ENCODE measurements around the gene CA10. TPM values are rescaled to one million over a fixed set of nuclear protein-coding genes. Genes with fewer than 3 reads are reported as not detected.

Gene CA10
- total and polyA plus RNA-seq, 2 experiments from 2014 or later: 0.92 to 1.5 TPM

DNA sequence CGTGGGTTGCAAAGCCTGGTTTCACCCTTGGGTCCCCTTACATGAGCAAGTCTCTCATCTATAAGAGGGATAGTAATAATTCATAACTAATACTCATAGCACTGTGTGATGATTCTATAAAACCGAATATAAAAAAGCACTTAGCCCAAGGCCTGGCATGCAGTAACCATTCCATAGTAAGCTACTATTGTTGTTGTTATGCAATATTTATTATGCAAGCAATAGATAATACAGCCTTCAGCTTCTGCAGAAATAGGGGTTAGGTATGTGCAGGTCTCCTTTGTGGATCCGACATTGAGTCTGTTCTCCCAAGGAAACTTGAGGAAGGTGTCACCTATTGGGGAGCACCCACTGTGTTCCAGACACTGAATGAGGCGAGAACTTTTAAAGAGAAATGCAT is 497.1 kb downstream of the CA10 start:
- H3K27me3 ChIP-seq (ENCODE audit: insufficient read depth): no peaks in the 10 kb centered on the region
- Mint-ChIP-seq H3K4me1 (no peaks in the 10 kb centered on the region; the same call in 2 of the 3 replicates), H3K4me3 (no peak overlapping the region), H3K27ac (no peak overlapping the region), H3K27me3 (ENCODE audit: insufficient read depth, low read depth, poor library complexity) (no peaks in the 10 kb centered on the region), H3K9me3 (no peaks in the 10 kb centered on the region), H3K36me3 (ENCODE audit: low read depth) (no peaks in the 10 kb centered on the region)
- no peaks in the 10 kb centered on the region for H3K79me2 ChIP-seq (replicated peaks; ENCODE audit: insufficient read depth)
- H3K4me3 ChIP-seq: no peak overlapping the region
- no peaks in the 10 kb centered on the region for H3F3A ChIP-seq (replicated peaks; ENCODE audit: low read depth)
- DNase-seq (ENCODE audit: low spot score) (no peak), ATAC-seq (no peak)
- no peak overlapping the region for H3K27ac ChIP-seq (ENCODE audit: low read depth)
- TF ChIP-seq CREB1 (CRISPR knock-in tag; IDR thresholded peaks at IDR 0.05; ENCODE audit: low read depth) (no peak), ZNF114 (CRISPR knock-in tag; IDR thresholded peaks at IDR 0.05) (no peak), EZH2 (IDR thresholded peaks at IDR 0.05; ENCODE audit: low read depth, unreplicated experiment) (no peak), STAT1 (IDR thresholded peaks at IDR 0.05; ENCODE audit: unreplicated experiment) (no peak), JUNB (IDR thresholded peaks at IDR 0.05; ENCODE audit: unreplicated experiment) (no peak), POLR2AphosphoS5 (IDR thresholded peaks at IDR 0.05; ENCODE audit: low read depth) (no peak), NANOG (IDR thresholded peaks at IDR 0.05; ENCODE audit: borderline replicate concordance) (no peak), ZNF331 (CRISPR knock-in tag; IDR thresholded peaks at IDR 0.05; ENCODE audit: low read depth) (no peak), EZH2phosphoT487 (IDR thresholded peaks at IDR 0.05; ENCODE audit: unreplicated experiment) (no peak)
- TF ChIP-seq, protein P1, sequence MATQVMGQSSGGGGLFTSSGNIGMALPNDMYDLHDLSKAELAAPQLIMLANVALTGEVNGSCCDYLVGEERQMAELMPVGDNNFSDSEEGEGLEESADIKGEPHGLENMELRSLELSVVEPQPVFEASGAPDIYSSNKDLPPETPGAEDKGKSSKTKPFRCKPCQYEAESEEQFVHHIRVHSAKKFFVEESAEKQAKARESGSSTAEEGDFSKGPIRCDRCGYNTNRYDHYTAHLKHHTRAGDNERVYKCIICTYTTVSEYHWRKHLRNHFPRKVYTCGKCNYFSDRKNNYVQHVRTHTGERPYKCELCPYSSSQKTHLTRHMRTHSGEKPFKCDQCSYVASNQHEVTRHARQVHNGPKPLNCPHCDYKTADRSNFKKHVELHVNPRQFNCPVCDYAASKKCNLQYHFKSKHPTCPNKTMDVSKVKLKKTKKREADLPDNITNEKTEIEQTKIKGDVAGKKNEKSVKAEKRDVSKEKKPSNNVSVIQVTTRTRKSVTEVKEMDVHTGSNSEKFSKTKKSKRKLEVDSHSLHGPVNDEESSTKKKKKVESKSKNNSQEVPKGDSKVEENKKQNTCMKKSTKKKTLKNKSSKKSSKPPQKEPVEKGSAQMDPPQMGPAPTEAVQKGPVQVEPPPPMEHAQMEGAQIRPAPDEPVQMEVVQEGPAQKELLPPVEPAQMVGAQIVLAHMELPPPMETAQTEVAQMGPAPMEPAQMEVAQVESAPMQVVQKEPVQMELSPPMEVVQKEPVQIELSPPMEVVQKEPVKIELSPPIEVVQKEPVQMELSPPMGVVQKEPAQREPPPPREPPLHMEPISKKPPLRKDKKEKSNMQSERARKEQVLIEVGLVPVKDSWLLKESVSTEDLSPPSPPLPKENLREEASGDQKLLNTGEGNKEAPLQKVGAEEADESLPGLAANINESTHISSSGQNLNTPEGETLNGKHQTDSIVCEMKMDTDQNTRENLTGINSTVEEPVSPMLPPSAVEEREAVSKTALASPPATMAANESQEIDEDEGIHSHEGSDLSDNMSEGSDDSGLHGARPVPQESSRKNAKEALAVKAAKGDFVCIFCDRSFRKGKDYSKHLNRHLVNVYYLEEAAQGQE (IDR thresholded peaks at IDR 0.05; ENCODE audit: unreplicated experiment): no peak
- TF ChIP-seq, protein P2, sequence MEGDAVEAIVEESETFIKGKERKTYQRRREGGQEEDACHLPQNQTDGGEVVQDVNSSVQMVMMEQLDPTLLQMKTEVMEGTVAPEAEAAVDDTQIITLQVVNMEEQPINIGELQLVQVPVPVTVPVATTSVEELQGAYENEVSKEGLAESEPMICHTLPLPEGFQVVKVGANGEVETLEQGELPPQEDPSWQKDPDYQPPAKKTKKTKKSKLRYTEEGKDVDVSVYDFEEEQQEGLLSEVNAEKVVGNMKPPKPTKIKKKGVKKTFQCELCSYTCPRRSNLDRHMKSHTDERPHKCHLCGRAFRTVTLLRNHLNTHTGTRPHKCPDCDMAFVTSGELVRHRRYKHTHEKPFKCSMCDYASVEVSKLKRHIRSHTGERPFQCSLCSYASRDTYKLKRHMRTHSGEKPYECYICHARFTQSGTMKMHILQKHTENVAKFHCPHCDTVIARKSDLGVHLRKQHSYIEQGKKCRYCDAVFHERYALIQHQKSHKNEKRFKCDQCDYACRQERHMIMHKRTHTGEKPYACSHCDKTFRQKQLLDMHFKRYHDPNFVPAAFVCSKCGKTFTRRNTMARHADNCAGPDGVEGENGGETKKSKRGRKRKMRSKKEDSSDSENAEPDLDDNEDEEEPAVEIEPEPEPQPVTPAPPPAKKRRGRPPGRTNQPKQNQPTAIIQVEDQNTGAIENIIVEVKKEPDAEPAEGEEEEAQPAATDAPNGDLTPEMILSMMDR (conservative IDR thresholded peaks at IDR 0.05; ENCODE audit: low read depth in 2 of 2): no peak
- TF ChIP-seq, protein P3, sequence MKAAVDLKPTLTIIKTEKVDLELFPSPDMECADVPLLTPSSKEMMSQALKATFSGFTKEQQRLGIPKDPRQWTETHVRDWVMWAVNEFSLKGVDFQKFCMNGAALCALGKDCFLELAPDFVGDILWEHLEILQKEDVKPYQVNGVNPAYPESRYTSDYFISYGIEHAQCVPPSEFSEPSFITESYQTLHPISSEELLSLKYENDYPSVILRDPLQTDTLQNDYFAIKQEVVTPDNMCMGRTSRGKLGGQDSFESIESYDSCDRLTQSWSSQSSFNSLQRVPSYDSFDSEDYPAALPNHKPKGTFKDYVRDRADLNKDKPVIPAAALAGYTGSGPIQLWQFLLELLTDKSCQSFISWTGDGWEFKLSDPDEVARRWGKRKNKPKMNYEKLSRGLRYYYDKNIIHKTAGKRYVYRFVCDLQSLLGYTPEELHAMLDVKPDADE (IDR thresholded peaks at IDR 0.05): no peak
- TF ChIP-seq, protein P4, sequence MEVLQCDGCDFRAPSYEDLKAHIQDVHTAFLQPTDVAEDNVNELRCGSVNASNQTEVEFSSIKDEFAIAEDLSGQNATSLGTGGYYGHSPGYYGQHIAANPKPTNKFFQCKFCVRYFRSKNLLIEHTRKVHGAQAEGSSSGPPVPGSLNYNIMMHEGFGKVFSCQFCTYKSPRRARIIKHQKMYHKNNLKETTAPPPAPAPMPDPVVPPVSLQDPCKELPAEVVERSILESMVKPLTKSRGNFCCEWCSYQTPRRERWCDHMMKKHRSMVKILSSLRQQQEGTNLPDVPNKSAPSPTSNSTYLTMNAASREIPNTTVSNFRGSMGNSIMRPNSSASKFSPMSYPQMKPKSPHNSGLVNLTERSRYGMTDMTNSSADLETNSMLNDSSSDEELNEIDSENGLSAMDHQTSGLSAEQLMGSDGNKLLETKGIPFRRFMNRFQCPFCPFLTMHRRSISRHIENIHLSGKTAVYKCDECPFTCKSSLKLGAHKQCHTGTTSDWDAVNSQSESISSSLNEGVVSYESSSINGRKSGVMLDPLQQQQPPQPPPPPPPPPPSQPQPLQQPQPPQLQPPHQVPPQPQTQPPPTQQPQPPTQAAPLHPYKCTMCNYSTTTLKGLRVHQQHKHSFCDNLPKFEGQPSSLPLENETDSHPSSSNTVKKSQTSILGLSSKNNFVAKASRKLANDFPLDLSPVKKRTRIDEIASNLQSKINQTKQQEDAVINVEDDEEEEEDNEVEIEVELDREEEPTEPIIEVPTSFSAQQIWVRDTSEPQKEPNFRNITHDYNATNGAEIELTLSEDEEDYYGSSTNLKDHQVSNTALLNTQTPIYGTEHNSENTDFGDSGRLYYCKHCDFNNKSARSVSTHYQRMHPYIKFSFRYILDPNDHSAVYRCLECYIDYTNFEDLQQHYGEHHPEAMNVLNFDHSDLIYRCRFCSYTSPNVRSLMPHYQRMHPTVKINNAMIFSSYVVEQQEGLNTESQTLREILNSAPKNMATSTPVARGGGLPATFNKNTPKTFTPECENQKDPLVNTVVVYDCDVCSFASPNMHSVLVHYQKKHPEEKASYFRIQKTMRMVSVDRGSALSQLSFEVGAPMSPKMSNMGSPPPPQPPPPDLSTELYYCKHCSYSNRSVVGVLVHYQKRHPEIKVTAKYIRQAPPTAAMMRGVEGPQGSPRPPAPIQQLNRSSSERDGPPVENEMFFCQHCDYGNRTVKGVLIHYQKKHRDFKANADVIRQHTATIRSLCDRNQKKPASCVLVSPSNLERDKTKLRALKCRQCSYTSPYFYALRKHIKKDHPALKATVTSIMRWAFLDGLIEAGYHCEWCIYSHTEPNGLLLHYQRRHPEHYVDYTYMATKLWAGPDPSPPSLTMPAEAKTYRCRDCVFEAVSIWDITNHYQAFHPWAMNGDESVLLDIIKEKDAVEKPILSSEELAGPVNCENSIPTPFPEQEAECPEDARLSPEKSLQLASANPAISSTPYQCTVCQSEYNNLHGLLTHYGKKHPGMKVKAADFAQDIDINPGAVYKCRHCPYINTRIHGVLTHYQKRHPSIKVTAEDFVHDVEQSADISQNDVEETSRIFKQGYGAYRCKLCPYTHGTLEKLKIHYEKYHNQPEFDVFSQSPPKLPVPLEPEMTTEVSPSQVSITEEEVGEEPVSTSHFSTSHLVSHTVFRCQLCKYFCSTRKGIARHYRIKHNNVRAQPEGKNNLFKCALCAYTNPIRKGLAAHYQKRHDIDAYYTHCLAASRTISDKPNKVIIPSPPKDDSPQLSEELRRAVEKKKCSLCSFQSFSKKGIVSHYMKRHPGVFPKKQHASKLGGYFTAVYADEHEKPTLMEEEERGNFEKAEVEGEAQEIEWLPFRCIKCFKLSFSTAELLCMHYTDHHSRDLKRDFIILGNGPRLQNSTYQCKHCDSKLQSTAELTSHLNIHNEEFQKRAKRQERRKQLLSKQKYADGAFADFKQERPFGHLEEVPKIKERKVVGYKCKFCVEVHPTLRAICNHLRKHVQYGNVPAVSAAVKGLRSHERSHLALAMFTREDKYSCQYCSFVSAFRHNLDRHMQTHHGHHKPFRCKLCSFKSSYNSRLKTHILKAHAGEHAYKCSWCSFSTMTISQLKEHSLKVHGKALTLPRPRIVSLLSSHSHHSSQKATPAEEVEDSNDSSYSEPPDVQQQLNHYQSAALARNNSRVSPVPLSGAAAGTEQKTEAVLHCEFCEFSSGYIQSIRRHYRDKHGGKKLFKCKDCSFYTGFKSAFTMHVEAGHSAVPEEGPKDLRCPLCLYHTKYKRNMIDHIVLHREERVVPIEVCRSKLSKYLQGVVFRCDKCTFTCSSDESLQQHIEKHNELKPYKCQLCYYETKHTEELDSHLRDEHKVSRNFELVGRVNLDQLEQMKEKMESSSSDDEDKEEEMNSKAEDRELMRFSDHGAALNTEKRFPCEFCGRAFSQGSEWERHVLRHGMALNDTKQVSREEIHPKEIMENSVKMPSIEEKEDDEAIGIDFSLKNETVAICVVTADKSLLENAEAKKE (CRISPR knock-in tag; IDR thresholded peaks at IDR 0.05): no peak
- no peaks in the 10 kb centered on the region for H3K4me1 ChIP-seq (ENCODE audit: insufficient read depth)
- no peak overlapping the region for H3K4me2 ChIP-seq
- H4K20me1 ChIP-seq (replicated peaks; ENCODE audit: insufficient read depth): no peaks in the 10 kb centered on the region
- peaks cover 3% of the 10 kb centered on the region; the same call in 1 of the 2 replicates for H3K9me2 ChIP-seq (ENCODE audit: insufficient read depth)
- H2AFZ ChIP-seq: no peak overlapping the region
- no peaks in the 10 kb centered on the region for H3K36me3 ChIP-seq (ENCODE audit: insufficient read depth)

Data from GM23338 (cell line).